Activated CD8-positive, alpha-beta memory T cell treated with anti-CD3 and anti-CD28 coated beads for 48 hours (primary cell): ENCODE measurements around the gene SLC22A23.

Experiments
- DNase-seq, 3 experiments: peaks; one replicate each; pipeline ENCODE4 v3.0.0-alpha.2; 2020; ENCODE audit warnings: low read depth in 2 of 3, low spot score in 2 of 3

SLC22A23 gene

GRCh38 chr6:3371222-3371949 is 85.5 kb downstream of the SLC22A23 start:
- no peak for DNase-seq

GRCh38 chr6:3370361-3371221 is 86.3 kb downstream of the SLC22A23 start:
- DNase-seq, result no peak

GRCh38 chr6:3369985-3370360 is 86.9 kb downstream of the SLC22A23 start:
- no peak for DNase-seq

- DNase-seq, result no peak
Measured at GRCh38 chr6:3368685-3369084, 88.2 kb downstream of the SLC22A23 start.

GRCh38 chr6:3367630-3368029 is 89.2 kb downstream of the SLC22A23 start:
- DNase-seq, result no peak

GRCh38 chr6:3366596-3367413 is 90.0 kb downstream of the SLC22A23 start:
- no peak for DNase-seq

- DNase-seq, result no peak
Measured at GRCh38 chr6:3364391-3364790, 92.5 kb downstream of the SLC22A23 start.

- no peak for DNase-seq
Measured at GRCh38 chr6:3363296-3364025, 93.4 kb downstream of the SLC22A23 start.

GRCh38 chr6:3361312-3362037 is 95.4 kb downstream of the SLC22A23 start:
- no peak for DNase-seq

- no peak for DNase-seq
Measured at GRCh38 chr6:3360727-3361045, 96.2 kb downstream of the SLC22A23 start.

- no peak for DNase-seq
Measured at GRCh38 chr6:3359973-3360726, 96.7 kb downstream of the SLC22A23 start.

- DNase-seq, result no peak
Measured at GRCh38 chr6:3359101-3359752, 97.6 kb downstream of the SLC22A23 start.

GRCh38 chr6:3358413-3359100 is 98.3 kb downstream of the SLC22A23 start:
- DNase-seq, result no peak

- no peak for DNase-seq
Measured at GRCh38 chr6:3357678-3358077, 99.2 kb downstream of the SLC22A23 start.

- no peak for DNase-seq
Measured at GRCh38 chr6:3356824-3357420, 99.9 kb downstream of the SLC22A23 start.

- no peak for DNase-seq
Measured at GRCh38 chr6:3356056-3356823, 100.6 kb downstream of the SLC22A23 start.

- DNase-seq, result no peak
Measured at GRCh38 chr6:3355358-3356055, 101.3 kb downstream of the SLC22A23 start.
